HG02840 (cell line): ENCODE measurements around the gene ZNF660.
"Not testable (repeated sequence)": the region's sequence is repeated elsewhere in the genome, so short reads cannot be mapped to it uniquely, and the experiment has no call there.

Experiments
- ATAC-seq: cut with Tn5 transposase; IDR thresholded peaks from one replicate; pipeline ENCODE4 v1.9.1; 2021; ENCODE audit warnings: mild to moderate bottlenecking, moderate library complexity, moderate number of reproducible peaks; ENCODE audit not compliant: unreplicated experiment, low FRiP score

Gene ZNF660

DNA sequence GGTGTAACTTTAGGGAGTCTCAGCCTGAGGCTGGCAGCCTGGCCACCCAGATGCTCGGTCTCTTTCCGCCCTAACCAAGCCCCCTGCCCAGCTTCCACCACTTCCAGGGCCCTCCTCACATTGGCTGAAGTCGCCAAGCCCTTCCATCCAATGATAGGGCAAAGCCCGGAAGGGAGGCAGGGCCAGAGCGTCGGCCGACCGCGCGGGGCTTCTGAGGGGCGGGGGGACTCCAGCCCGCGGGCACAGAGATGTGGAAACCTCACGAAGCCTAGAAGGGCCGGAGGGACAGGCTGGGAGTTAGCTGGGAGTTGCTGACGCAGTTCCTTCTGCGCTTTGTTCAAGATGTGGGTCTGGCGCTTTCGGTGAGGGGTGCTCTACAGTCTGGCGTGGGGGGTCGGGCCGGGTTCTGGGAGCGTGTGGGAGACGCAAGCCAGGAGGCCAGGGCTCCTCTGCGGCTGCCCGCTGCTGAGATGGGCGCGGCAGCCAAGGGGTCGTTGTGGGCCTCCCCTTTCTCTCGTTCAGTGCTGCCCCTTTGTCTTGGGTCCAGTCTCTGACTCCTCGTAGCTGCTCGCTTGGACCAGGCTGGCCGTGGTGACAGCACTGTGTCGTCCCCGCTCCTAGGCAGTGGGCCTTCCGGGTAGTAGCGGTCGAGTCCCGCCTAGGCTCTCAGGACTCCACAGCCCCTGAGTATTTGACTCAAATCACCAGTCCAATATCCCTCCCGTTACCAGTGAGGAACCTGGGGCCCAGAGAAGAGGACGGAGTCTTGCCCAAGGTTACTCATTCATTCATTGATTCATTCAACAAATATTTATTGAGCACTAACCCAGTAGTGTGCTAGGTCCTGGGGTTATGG lies at the start of gene ZNF660:
ZNF660 (plus strand) TSS at position 319 of the 856 bp plus-strand sequence. CDS start 9,230 bp downstream, outside the sequence.
- ATAC-seq: no peak

- ATAC-seq: no peak
Measured at GRCh38 chr3:44535364-44535763, 49.4 kb upstream of the ZNF660 start.

DNA sequence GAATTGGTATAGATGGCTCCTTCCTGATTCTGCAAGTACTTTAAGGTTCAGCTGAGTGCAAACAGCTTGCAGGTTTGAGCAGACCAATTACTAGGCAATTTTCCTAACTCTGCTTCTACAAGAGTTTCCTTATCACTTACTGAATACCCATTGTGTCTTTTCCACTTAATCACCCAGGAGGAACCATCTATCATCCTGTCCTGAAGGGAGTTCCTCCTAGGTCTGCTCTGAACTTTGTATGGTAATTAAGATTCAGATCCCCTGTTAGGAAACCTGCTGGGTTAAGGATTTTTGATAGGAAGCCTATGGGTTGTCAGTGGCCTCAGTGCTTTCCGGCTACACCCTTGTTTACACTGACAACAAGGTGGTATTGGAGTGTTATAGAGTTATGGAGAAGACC lies 40.0 kb upstream of the ZNF660 start:
- not testable (repeated sequence) for ATAC-seq

GRCh38 chr3:44554626-44555592 lies 29.9 kb upstream of the ZNF660 start, which contains the start of gene ZKSCAN7:
Gene ZKSCAN7 (plus strand): TSS chr3:44555193. CDS start chr3:44557048, 1,855 bp downstream.
- no peak for ATAC-seq

- ATAC-seq: no peak
Measured at GRCh38 chr3:44555723-44556122, 29.0 kb upstream of the ZNF660 start.

- ATAC-seq: no peak
Measured at GRCh38 chr3:44557074-44557473, 27.7 kb upstream of the ZNF660 start.

GRCh38 chr3:44561076-44561475 lies 23.7 kb upstream of the ZNF660 start:
- no peak for ATAC-seq

DNA sequence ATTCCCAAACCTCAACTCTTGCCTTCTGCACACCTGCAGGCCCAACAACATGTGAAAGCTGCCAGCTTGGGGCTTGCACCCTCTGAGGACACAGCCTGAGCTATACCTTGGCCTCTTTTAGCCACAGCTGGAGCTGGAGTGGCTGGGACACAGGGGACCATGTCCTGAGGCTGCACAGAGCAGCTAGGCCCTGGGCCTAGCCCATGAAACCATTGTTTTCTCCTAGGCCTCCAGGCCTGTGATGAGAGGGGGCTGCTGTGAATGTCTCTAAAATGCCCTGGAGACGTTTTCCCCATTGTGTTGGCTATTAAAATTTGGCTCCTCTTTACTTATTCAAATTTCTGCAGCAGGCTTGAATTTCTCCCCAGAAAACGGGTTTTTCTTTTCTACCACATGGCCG lies 22.6 kb upstream of the ZNF660 start:
- ATAC-seq: no peak

DNA sequence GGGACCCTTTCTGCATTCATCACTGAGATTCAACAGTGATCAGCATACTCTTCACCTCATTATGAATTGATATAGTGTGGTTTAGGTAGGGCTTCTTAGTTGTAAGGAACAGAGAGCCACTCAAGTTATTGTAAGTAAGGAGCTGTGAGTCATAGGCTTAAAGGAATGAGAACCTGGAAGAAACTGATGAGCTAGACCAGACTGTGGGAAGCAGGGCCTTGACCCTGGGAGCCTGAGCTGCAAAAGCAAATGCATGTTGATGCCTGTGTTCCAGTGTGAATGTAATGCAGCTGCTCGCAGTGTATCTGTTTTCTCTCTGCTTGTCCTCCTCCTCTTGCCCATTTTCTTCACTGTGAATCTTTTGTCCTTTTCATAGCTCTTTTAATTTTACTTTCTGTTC lies 16.2 kb upstream of the ZNF660 start:
- no peak for ATAC-seq

- no peak for ATAC-seq
Measured at GRCh38 chr3:44571024-44571423, 13.7 kb upstream of the ZNF660 start.

- ATAC-seq: no peak
Measured at GRCh38 chr3:44576613-44577012, 8.2 kb upstream of the ZNF660 start.

DNA sequence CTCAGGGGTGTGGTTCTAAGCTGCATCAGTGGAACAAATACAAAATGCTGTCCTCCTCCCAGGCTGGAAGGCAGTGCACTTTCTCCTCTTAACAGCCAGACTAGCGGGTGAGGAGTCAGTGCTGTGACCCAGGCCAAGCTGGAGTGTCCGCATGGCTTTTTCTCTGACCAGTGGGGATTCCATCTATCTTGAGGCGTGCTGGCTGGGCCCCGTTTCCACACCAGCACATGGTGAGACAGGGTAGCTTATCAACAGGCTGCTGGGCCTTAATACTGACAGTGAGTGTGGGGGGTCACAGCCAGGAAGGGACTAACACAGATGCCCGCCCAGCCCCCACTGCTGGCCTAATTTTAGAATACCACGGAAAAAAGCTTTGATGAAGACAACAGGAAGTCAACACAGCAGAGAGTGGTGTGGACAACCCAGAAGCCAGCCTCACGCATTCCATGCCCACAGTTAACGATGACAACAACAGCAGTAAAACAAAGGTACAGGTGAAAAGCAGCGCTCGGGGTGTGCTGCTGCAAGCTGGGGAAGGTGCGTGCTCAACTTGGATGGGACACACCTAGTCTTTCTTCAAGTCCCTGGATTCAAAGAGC lies 7.3 kb upstream of the ZNF660 start:
- ATAC-seq: not testable (repeated sequence)

- not testable (repeated sequence) for ATAC-seq
Measured at GRCh38 chr3:44578316-44578715, 6.4 kb upstream of the ZNF660 start.

GRCh38 chr3:44578924-44579515 lies 5.7 kb upstream of the ZNF660 start:
- ATAC-seq: not testable (repeated sequence)

GRCh38 chr3:44579749-44580148 lies 5.0 kb upstream of the ZNF660 start:
- not testable (repeated sequence) for ATAC-seq

- not testable (repeated sequence) for ATAC-seq
Measured at GRCh38 chr3:44580971-44581370, 3.8 kb upstream of the ZNF660 start.

DNA sequence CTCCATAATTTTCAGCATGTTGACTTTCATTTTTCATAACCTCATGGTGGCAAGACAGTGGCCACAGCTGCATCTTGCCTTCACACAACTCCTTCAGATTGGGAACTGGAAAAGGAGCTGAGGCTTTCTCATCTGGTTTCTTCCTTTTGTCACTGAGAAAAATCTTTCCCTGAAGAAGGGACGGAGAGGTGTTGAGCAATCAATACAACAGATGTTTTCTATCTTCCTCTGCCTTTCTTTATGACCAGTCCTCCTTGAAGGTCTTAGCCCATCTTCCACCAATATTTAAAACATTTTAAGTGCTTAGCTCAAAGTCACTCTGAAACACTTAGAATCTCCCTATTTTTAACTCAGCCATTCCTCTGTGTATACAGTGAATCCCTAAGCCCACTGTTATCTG lies 11.9 kb downstream of the ZNF660 start:
- no peak for ATAC-seq

DNA sequence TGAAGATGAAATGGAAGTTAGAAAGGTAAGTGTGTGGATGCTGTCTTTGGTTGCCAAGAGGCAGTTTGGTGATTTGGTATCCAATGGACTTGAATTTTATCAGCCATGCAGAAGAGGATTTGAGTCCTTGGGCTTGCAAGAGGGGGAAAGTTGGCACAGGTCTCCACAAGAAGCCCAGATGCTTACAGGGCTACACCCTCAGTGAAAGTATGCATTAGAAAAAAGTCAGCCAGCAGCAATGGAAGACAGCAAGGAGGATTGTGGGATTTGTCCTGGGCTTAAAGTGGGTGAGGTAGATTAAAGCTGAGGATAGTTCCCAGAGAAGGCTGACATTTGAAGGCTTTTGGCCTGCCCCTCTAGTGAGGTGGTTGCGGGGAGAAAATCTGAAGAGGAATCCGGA lies 17.0 kb downstream of the ZNF660 start:
- no peak for ATAC-seq

DNA sequence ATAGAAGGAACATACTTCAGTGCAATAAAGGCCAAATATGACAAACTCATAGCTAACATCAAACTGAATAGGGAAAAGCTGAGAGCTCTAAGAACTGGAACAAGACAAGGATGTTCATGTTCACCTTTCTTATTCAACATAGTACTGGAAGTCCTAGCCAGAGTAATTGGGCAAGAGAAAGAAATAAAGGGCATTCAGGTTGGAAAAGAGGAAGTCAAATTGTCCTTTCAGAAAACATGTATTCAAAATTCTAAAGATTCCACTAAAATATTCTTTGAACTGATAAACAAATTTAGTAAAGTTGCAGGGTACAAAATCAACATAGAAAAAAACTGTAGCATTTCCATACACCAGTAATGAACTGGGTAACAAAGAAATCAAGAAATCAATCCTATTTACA lies 27.9 kb downstream of the ZNF660 start:
- no peak for ATAC-seq

GRCh38 chr3:44624749-44625480 lies 40.2 kb downstream of the ZNF660 start, which contains the start of gene ZNF197:
Gene ZNF197 (plus strand): TSS chr3:44625036. CDS start chr3:44629155, 4,119 bp downstream.
- peak; percentile 84 for ATAC-seq
